Smooth muscle cell (in vitro differentiated cells): ENCODE results near the gene LRFN4. TPM values are rescaled to one million over a fixed set of nuclear protein-coding genes. Genes with fewer than 3 reads are reported as not detected.

Source experiments
- DNase-seq: peaks from one replicate; lab custom pipeline; 2025; ENCODE audit not compliant: unreplicated experiment; lab: John Stamatoyannopoulos, UW
- H2AFZ ChIP-seq: fragments of 200-600 bp; sonication (generic); 2 replicates; pipeline ENCODE4 v1.6.0; 2016; ENCODE audit warnings: antibody characterized with exemption, low read depth, mild to moderate bottlenecking
- H3F3A ChIP-seq: fragments of 200-600 bp; sonication (generic); 2 replicates; pipeline ENCODE4 v1.6.0; 2017; ENCODE audit warnings: antibody characterized with exemption, low read depth
- H3K27ac ChIP-seq: fragments of 200-600 bp; sonication (generic); 2 replicates; pipeline ENCODE4 v1.5.1; 2016; ENCODE audit warnings: low read depth, mild to moderate bottlenecking
- H3K27me3 ChIP-seq: fragments of 200-600 bp; sonication (generic); 2 replicates; pipeline ENCODE4 v1.6.1; 2016; ENCODE audit warnings: low read depth, mild to moderate bottlenecking
- H3K36me3 ChIP-seq: fragments of 200-600 bp; sonication (generic); 2 replicates; pipeline ENCODE4 v1.5.1; 2016; ENCODE audit warnings: low read depth
- H3K4me1 ChIP-seq: fragments of 200-600 bp; sonication (generic); 2 replicates; pipeline ENCODE4 v1.5.1; 2016; ENCODE audit warnings: low read depth
- H3K4me2 ChIP-seq: fragments of 200-600 bp; sonication (generic); 2 replicates; pipeline ENCODE4 v1.6.0; 2016; ENCODE audit warnings: mild to moderate bottlenecking
- H3K4me3 ChIP-seq: fragments of 200-600 bp; sonication (generic); 2 replicates; pipeline ENCODE4 v1.5.1; 2016; ENCODE audit warnings: mild to moderate bottlenecking
- H3K79me2 ChIP-seq: fragments of 200-600 bp; sonication (generic); 2 replicates; pipeline ENCODE4 v1.6.0; 2016; ENCODE audit warnings: low read depth, mild to moderate bottlenecking
- H3K9ac ChIP-seq: fragments of 200-600 bp; sonication (generic); 2 replicates; pipeline ENCODE4 v1.6.0; 2016; ENCODE audit warnings: low read depth
- H3K9me3 ChIP-seq: fragments of 200-600 bp; sonication (generic); replicated peaks from 2 replicates; pipeline ENCODE4 v1.5.1; 2016; ENCODE audit warnings: low read depth
- H4K20me1 ChIP-seq: fragments of 200-600 bp; sonication (generic); 2 replicates; pipeline ENCODE4 v1.6.0; 2016; ENCODE audit warnings: low read depth
- WGBS: methylation state at CpG from one replicate; pipeline ENCODE4 v1.1.7; 2016; ENCODE audit warnings: low lambda C conversion rate; 5-methylcytosine and 5-hydroxymethylcytosine counted together
- polyA plus RNA-seq: library from polyadenylated mRNA; unstranded; fragments of >200 nt; fragmentation: Nextera tagmentation; extraction: Ambion mirVana; gene quantifications from 2 replicates; pipeline ENCODE4 v1.2.1, GENCODE V29; 2016
- total RNA-seq: library from RNA; depleted of rRNA; stranded (reverse); fragments of >200 nt; gene quantifications from 2 replicates; pipeline ENCODE4 v1.2.3, GENCODE V29; 2014
- TF ChIP-seq, protein P1 (sequence below): fragments of 200-600 bp; sonication (generic); IDR thresholded peaks from 2 replicates; pipeline ENCODE4 v1.5.1; 2017; ENCODE audit warnings: borderline replicate concordance, mild to moderate bottlenecking, antibody characterized with exemption; ENCODE audit not compliant: insufficient read depth, poor library complexity, severe bottlenecking

LRFN4 gene
- total and polyA plus RNA-seq, 2 experiments from 2014 or later: 14.7 to 37.6 TPM

DNA sequence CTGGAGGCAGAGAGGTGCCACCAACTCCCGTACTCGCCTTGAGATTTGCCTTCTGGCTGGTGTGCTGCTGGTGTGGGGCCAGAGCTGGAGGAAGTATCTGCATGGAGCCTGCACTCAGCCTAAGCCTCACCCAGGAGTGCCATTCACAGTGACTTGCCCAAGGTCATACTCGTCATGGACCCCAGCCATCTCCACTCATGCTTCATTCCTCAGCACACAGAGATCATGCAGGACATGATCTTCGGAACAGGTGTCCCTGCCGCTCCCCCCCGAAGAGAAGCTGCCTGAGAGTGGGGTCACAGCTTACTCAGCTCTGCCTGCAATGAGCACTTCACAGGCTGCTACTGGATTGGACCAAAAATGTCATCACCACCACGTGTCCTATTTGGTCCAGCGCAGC is 52.3 kb downstream of the LRFN4 start:
- no peak overlapping the region for H3K4me3 ChIP-seq
- 93% methylated on average over 8 of the region's 8 CpGs for WGBS

DNA sequence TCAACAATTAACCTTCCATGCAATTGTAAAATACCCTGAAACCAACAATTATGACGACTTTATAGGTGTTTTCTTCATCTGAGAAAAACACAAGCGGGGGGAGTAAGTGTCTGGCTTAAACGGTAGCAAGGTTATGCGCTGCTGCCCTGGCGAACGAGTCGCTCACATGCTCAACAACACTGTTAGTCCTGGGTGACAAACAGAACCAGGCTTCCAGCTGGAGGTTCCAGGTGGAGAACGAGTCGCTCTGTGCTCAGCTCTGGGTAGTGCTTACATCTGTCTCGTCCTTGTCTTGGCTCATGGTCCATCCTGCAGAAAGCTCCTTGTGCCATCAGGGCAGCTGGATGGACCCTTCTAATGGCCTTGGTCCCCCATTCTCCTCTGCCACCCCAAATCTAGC is 53.2 kb downstream of the LRFN4 start:
- no peaks in the 10 kb centered on the region for H3K9me3 ChIP-seq
- TF ChIP-seq, protein P1, sequence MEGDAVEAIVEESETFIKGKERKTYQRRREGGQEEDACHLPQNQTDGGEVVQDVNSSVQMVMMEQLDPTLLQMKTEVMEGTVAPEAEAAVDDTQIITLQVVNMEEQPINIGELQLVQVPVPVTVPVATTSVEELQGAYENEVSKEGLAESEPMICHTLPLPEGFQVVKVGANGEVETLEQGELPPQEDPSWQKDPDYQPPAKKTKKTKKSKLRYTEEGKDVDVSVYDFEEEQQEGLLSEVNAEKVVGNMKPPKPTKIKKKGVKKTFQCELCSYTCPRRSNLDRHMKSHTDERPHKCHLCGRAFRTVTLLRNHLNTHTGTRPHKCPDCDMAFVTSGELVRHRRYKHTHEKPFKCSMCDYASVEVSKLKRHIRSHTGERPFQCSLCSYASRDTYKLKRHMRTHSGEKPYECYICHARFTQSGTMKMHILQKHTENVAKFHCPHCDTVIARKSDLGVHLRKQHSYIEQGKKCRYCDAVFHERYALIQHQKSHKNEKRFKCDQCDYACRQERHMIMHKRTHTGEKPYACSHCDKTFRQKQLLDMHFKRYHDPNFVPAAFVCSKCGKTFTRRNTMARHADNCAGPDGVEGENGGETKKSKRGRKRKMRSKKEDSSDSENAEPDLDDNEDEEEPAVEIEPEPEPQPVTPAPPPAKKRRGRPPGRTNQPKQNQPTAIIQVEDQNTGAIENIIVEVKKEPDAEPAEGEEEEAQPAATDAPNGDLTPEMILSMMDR: no peak
- H3K4me3 ChIP-seq: no peak overlapping the region
- no peak overlapping the region for H2AFZ ChIP-seq
- H3K27ac ChIP-seq: no peak overlapping the region
- H3K27me3 ChIP-seq: no peaks in the 10 kb centered on the region
- H3K9ac ChIP-seq: no peak overlapping the region
- H4K20me1 ChIP-seq: no peaks in the 10 kb centered on the region
- no peaks in the 10 kb centered on the region for H3K79me2 ChIP-seq
- no peak overlapping the region for H3K4me2 ChIP-seq
- 90% methylated on average over 10 of the region's 10 CpGs for WGBS
- H3F3A ChIP-seq: no peaks in the 10 kb centered on the region
- H3K4me1 ChIP-seq: peaks cover 14% of the 10 kb centered on the region
- no peaks in the 10 kb centered on the region for H3K36me3 ChIP-seq
- DNase-seq: no peak

More for the DNA sequence above, 52.3 kb downstream of the LRFN4 start:
- no peaks in the 10 kb centered on the region for H4K20me1 ChIP-seq
- no peak overlapping the region for H3K27ac ChIP-seq
- no peak overlapping the region for H3K9ac ChIP-seq
- no peaks in the 10 kb centered on the region for H3K27me3 ChIP-seq
- H2AFZ ChIP-seq: no peak overlapping the region
- H3K4me1 ChIP-seq: peaks cover 14% of the 10 kb centered on the region
- H3K36me3 ChIP-seq: no peaks in the 10 kb centered on the region
- TF ChIP-seq, protein P1: no peak
- no peak overlapping the region for H3K4me2 ChIP-seq
- H3K79me2 ChIP-seq: no peaks in the 10 kb centered on the region
- DNase-seq: no peak
- H3F3A ChIP-seq: no peaks in the 10 kb centered on the region
- no peaks in the 10 kb centered on the region for H3K9me3 ChIP-seq

Other genes starting within 250 kb of the LRFN4 start
- 25.3 and 34.4 TPM in 2 replicates for gene RBM14, start 240.4 kb upstream of the LRFN4 start, total RNA-seq
- gene RBM14, start 240.4 kb upstream of the LRFN4 start, polyA plus RNA-seq: 41.0 and 41.1 TPM in 2 replicates
- 110 and 125 TPM in 2 replicates for gene RBM4, start 218.4 kb upstream of the LRFN4 start, total RNA-seq
- gene RBM4, start 218.4 kb upstream of the LRFN4 start, polyA plus RNA-seq: 121 and 150 TPM in 2 replicates
- 17.0 and 17.6 TPM in 2 replicates for gene RBM4B, start 179.2 kb upstream of the LRFN4 start, total RNA-seq
- 17.8 and 23.7 TPM in 2 replicates for gene RBM4B, start 179.2 kb upstream of the LRFN4 start, polyA plus RNA-seq
- gene SPTBN2, start 127.8 kb upstream of the LRFN4 start, total RNA-seq: 15.6 and 20.9 TPM in 2 replicates
- gene SPTBN2, start 127.8 kb upstream of the LRFN4 start, polyA plus RNA-seq: 15.7 and 18.3 TPM in 2 replicates
- gene RCE1, start 13.6 kb upstream of the LRFN4 start, total RNA-seq: 12.1 and 25.2 TPM in 2 replicates
- 33.5 and 34.1 TPM in 2 replicates for gene RCE1, start 13.6 kb upstream of the LRFN4 start, polyA plus RNA-seq
- gene PC, start 101.3 kb downstream of the LRFN4 start, total RNA-seq: 11.8 TPM in 2 replicates
- 21.8 and 36.1 TPM in 2 replicates for gene PC, start 101.3 kb downstream of the LRFN4 start, polyA plus RNA-seq
- not detected in 2 replicates for gene C11orf86, start 118.2 kb downstream of the LRFN4 start, total RNA-seq
- gene C11orf86, start 118.2 kb downstream of the LRFN4 start, polyA plus RNA-seq: not detected in 2 replicates
- 0.67 and 2.1 TPM in 2 replicates for gene SYT12, start 166.1 kb downstream of the LRFN4 start, total RNA-seq
- 3.4 and 4.9 TPM in 2 replicates for gene SYT12, start 166.1 kb downstream of the LRFN4 start, polyA plus RNA-seq
- gene RHOD, start 199.8 kb downstream of the LRFN4 start, total RNA-seq: 25.7 and 28.4 TPM in 2 replicates
- 38.9 and 63.6 TPM in 2 replicates for gene RHOD, start 199.8 kb downstream of the LRFN4 start, polyA plus RNA-seq